Liver (tissue), 3 donors: ENCODE measurements around the gene KCNJ10.

Source experiments
- GABPA ChIP-seq, 2 donors: IDR thresholded peaks in 1 of 2; conservative IDR thresholded peaks in 1 of 2; 2 replicates each; pipeline ENCODE4 v1.6.1; 2016; ENCODE audit warnings: antibody characterized with exemption in 2 of 2, mild to moderate bottlenecking in 1 of 2, moderate library complexity in 1 of 2
- HNF4G ChIP-seq: IDR thresholded peaks from 2 replicates; pipeline ENCODE4 v1.6.1; 2016; ENCODE audit warnings: antibody characterized with exemption
- RAD21 ChIP-seq, 2 donors: IDR thresholded peaks; 2 replicates each; pipeline ENCODE4 v1.6.1; 2016; ENCODE audit warnings: antibody characterized with exemption in 2 of 2, mild to moderate bottlenecking in 2 of 2
- TAF1 ChIP-seq: conservative IDR thresholded peaks from 2 replicates; pipeline ENCODE4 v1.6.1; 2016; ENCODE audit warnings: antibody characterized with exemption, mild to moderate bottlenecking
- TF ChIP-seq, protein P1 (sequence below): fragments of 150-350 bp; IDR thresholded peaks from 2 replicates; pipeline ENCODE4 v1.5.1; 2017; ENCODE audit warnings: improper control_type of control experiment, low read depth, low read length; ENCODE audit not compliant: missing input control
- TF ChIP-seq, protein P2 (sequence below): IDR thresholded peaks from 2 replicates; pipeline ENCODE4 v1.6.1; 2016; ENCODE audit warnings: antibody characterized with exemption, mild to moderate bottlenecking
- TF ChIP-seq, protein P3 (sequence below): IDR thresholded peaks from 2 replicates; pipeline ENCODE4 v1.6.1; 2016; ENCODE audit warnings: antibody characterized with exemption
- donor health status: healthy.
- donor health status: healthy.

DNA sequence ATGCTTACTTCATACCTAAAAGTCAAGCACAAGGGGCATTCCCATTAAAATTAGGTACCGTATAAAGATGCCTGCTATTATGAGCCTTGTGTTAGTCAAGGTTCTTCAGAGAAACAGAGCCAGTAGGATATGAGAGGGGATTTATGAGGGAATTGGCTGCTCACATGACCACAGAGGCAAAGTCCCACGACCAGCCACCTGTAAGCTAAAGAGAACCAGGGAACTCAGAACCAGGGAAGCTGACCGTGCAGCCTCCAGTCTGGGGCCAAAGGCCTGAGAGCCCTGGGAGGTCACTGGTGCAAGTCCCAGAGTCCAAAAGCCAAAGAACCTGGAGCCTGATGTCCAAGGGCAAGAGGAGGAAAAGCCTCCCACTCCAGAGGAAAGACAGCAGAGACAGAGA is 58.2 kb downstream of the KCNJ10 start:
- TF ChIP-seq, protein P1, sequence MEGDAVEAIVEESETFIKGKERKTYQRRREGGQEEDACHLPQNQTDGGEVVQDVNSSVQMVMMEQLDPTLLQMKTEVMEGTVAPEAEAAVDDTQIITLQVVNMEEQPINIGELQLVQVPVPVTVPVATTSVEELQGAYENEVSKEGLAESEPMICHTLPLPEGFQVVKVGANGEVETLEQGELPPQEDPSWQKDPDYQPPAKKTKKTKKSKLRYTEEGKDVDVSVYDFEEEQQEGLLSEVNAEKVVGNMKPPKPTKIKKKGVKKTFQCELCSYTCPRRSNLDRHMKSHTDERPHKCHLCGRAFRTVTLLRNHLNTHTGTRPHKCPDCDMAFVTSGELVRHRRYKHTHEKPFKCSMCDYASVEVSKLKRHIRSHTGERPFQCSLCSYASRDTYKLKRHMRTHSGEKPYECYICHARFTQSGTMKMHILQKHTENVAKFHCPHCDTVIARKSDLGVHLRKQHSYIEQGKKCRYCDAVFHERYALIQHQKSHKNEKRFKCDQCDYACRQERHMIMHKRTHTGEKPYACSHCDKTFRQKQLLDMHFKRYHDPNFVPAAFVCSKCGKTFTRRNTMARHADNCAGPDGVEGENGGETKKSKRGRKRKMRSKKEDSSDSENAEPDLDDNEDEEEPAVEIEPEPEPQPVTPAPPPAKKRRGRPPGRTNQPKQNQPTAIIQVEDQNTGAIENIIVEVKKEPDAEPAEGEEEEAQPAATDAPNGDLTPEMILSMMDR = no peak
- TF ChIP-seq GABPA (IDR thresholded peaks at IDR 0.05 in 1 of 2, conservative IDR thresholded peaks at IDR 0.05 in 1 of 2) = no peak
- TF ChIP-seq TAF1 = no peak
- TF ChIP-seq HNF4G = no peak
- TF ChIP-seq RAD21 (IDR thresholded peaks at IDR 0.05) = no peak
- TF ChIP-seq, protein P2, sequence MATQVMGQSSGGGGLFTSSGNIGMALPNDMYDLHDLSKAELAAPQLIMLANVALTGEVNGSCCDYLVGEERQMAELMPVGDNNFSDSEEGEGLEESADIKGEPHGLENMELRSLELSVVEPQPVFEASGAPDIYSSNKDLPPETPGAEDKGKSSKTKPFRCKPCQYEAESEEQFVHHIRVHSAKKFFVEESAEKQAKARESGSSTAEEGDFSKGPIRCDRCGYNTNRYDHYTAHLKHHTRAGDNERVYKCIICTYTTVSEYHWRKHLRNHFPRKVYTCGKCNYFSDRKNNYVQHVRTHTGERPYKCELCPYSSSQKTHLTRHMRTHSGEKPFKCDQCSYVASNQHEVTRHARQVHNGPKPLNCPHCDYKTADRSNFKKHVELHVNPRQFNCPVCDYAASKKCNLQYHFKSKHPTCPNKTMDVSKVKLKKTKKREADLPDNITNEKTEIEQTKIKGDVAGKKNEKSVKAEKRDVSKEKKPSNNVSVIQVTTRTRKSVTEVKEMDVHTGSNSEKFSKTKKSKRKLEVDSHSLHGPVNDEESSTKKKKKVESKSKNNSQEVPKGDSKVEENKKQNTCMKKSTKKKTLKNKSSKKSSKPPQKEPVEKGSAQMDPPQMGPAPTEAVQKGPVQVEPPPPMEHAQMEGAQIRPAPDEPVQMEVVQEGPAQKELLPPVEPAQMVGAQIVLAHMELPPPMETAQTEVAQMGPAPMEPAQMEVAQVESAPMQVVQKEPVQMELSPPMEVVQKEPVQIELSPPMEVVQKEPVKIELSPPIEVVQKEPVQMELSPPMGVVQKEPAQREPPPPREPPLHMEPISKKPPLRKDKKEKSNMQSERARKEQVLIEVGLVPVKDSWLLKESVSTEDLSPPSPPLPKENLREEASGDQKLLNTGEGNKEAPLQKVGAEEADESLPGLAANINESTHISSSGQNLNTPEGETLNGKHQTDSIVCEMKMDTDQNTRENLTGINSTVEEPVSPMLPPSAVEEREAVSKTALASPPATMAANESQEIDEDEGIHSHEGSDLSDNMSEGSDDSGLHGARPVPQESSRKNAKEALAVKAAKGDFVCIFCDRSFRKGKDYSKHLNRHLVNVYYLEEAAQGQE = no peak
- TF ChIP-seq, protein P3, sequence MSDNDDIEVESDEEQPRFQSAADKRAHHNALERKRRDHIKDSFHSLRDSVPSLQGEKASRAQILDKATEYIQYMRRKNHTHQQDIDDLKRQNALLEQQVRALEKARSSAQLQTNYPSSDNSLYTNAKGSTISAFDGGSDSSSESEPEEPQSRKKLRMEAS = no peak
